ENCODE measurements around the gene TMEM183A.

TMEM183A gene

GRCh38 chr1:203026666-203027663, 19.8 kb downstream of the TMEM183A start:
- TF ChIP-seq CTCF (IDR thresholded peaks at IDR 0.05; ENCODE audit: low read depth, low read length): no peak
- DNase-seq (ENCODE audit: extremely low read depth, low read depth): no peak

- TF ChIP-seq CTCF (IDR thresholded peaks at IDR 0.05; ENCODE audit: low read depth, low read length): no peak
Observed at GRCh38 chr1:203028067-203028783, 21.1 kb downstream of the TMEM183A start.

DNA sequence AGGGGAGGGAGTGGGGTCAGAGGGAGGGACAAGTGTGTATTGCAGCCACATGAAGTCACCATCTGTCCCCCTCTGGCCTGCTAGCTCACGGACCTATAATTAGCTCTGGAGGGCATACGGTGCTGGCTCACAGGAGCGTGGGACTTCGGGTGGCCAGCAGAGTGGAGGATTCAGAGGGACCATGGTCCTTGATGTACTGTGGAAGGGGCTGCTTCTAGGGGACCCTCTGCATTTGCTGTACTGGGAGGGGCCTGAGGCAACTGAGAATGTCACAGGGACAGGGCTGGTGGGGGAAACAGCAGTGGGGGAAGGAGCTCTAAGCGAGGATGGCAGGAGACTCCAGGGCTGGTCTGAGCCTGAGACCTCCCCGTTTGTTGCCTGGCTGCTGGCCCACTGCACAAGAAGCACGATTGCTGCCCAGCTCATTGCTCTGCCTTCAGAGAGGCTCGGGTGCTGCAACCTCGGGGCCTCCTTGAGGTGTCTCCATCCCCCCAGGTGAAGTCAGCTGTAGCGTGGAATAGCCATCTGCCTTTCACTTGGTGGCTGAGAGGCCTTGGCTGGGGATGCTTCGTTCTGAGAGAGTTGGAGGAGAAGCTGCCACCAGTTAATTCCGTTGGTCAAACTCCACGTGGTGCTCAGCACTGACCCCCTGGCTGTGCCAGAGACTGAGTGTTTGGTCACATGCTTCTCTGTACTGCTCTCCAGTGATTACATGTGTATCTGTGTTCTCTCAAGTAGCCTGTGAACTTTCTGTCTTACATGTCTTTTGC, 21.8 kb downstream of the TMEM183A start:
- TF ChIP-seq CTCF (IDR thresholded peaks at IDR 0.05; ENCODE audit: low read depth, low read length): no peak

More at GRCh38 chr1:203028067-203028783, 21.1 kb downstream of the TMEM183A start:
- DNase-seq (ENCODE audit: extremely low read depth, low read depth): no peak

DNA sequence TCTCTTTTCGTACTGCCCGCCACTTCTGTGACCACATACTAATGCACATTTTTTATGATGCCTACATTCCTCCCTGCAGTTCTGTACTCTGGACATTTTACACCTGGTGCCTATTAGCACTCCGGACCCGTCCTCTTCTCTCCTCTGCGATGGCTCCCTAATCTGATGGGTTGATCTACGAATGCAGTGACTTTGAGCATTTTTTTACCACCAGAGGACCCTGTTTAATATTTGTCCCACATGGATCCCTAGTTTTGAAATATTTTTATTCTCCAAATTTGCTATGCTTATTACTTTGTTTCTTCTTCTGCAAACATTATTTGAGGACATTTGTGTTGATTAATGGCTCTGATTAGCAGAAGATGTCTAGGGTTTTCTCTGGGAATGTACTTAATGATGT, 24.3 kb downstream of the TMEM183A start:
- DNase-seq (ENCODE audit: extremely low read depth, low read depth): no peak
- TF ChIP-seq CTCF (IDR thresholded peaks at IDR 0.05; ENCODE audit: low read depth, low read length): no peak

More for the DNA sequence above, 21.8 kb downstream of the TMEM183A start:
- DNase-seq (ENCODE audit: extremely low read depth, low read depth): no peak

- DNase-seq (ENCODE audit: extremely low read depth, low read depth): no peak
- TF ChIP-seq CTCF (IDR thresholded peaks at IDR 0.05; ENCODE audit: low read depth, low read length): no peak
Observed at GRCh38 chr1:203033287-203033686, 26.1 kb downstream of the TMEM183A start.

DNA sequence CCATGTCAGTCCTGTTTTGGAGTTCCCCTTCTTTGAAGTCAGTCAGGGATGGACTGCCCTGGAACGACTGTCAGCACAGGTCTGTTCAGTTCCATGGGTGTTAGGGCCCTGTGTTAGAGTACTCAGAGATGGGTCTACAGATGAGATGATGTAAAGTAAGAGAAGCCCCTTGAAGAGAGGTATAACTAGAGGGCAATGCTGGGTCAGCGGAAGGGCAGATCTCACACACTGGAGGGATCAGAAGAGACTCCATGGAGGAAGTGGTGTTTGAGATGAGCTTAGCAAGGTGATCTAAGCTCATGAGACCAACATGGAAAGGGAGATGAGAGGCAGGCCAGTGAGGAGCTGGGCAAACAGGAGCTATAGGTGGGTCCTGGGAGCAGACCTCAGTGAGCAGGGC, 26.7 kb downstream of the TMEM183A start:
- no peak for TF ChIP-seq CTCF (IDR thresholded peaks at IDR 0.05; ENCODE audit: low read depth, low read length)
- DNase-seq (ENCODE audit: extremely low read depth, low read depth): no peak

All from AG09319 (cell line).